ENCODE data around the gene MYL6.

- TF ChIP-seq POLR2AphosphoS5 (IDR thresholded peaks at IDR 0.05; ENCODE audit: low read depth, low read length): no peak
- no peak for TF ChIP-seq REST (IDR thresholded peaks at IDR 0.05; ENCODE audit: insufficient read depth in 1 of 2, low read depth in 2 of 2, low read length in 2 of 2)
- TF ChIP-seq TAF1 (IDR thresholded peaks at IDR 0.05; ENCODE audit: borderline replicate concordance, insufficient read depth, low read length): no peak
Measured at GRCh38 chr12:56197921-56198635, 39.9 kb downstream of the MYL6 start.

All from PFSK-1 (cell line).